Skin of body (tissue), 1 donor: ENCODE data around the gene FBXO7. TPM values are rescaled to one million over a fixed set of nuclear protein-coding genes. Genes with fewer than 3 reads are reported as not detected.

Experiments
- total RNA-seq: library from RNA; depleted of rRNA; stranded (reverse); fragments of >200 nt; gene quantifications from one replicate; pipeline ENCODE4 v1.2.3, GENCODE V29; 2014

FBXO7 gene
- total RNA-seq, 1 donor from 2014 or later: 71.6 TPM

Other genes starting within 250 kb of the FBXO7 start
- gene SLC5A4, start 219.5 kb upstream of the FBXO7 start, total RNA-seq: 0.79 TPM
- gene RFPL3, start 116.9 kb upstream of the FBXO7 start, total RNA-seq: not detected
- 77.5 TPM for gene RTCB, start 62.6 kb upstream of the FBXO7 start, total RNA-seq
- 31.7 TPM for gene BPIFC, start 10.4 kb upstream of the FBXO7 start, total RNA-seq